ENCODE results near the gene RASSF4.

RASSF4 gene

GRCh38 chr10:44934416-44935200 lies 25.0 kb upstream of the RASSF4 start:
- Histone ChIP-seq H3K27ac (ENCODE audit: extremely low read depth, low read depth, low read length) (no peak overlapping the region), H3K36me3 (ENCODE audit: control insufficient read depth in 2 of 2, insufficient read depth in 1 of 2, low read length in 2 of 2) (no peaks in the 10 kb centered on the region), H3K4me1 (ENCODE audit: control insufficient read depth, insufficient read depth, low read length) (no peaks in the 10 kb centered on the region; the same call in 1 of the 2 replicates), H3K9me3 (ENCODE audit: control insufficient read depth, insufficient read depth, low read depth, low read length) (no peaks in the 10 kb centered on the region), H3K4me3 (ENCODE audit: low read depth, low read length) (no peak overlapping the region)
- ChIA-PET POLR2A (interaction anchor here (1.0 kb wide), 1 partner anchor 44 kb away, joined by 5 read pairs; the partner anchor contains the start of gene DEPP1), CTCF (interaction anchor here (0.6 to 1.5 kb wide), 5 partner anchors 14 to 1783 kb away, joined by 3 to 6 read pairs (median 3); no protein-coding TSS in a partner anchor)
- no peak for TF ChIP-seq KLF8 (tag by site-specific recombination; IDR thresholded peaks at IDR 0.05)

- ChIA-PET CTCF (interaction anchor here (0.6 to 1.5 kb wide), 3 partner anchors 31 to 1784 kb away, joined by 3 to 6 read pairs (median 3); no protein-coding TSS in a partner anchor), POLR2A (interaction anchor here (0.6 to 1.0 kb wide), 2 partner anchors 40 to 44 kb away, joined by 5 read pairs; partner anchors contain the start of gene DEPP1)
- Histone ChIP-seq H3K36me3 (ENCODE audit: control insufficient read depth in 2 of 2, insufficient read depth in 1 of 2, low read length in 2 of 2) (no peaks in the 10 kb centered on the region), H3K4me3 (ENCODE audit: low read depth, low read length) (no peak overlapping the region), H3K27ac (ENCODE audit: extremely low read depth, low read depth, low read length) (no peak overlapping the region), H3K4me1 (ENCODE audit: control insufficient read depth, insufficient read depth, low read length) (no peaks in the 10 kb centered on the region; the same call in 1 of the 2 replicates), H3K9me3 (ENCODE audit: control insufficient read depth, insufficient read depth, low read depth, low read length) (no peaks in the 10 kb centered on the region)
- TF ChIP-seq, protein P1, sequence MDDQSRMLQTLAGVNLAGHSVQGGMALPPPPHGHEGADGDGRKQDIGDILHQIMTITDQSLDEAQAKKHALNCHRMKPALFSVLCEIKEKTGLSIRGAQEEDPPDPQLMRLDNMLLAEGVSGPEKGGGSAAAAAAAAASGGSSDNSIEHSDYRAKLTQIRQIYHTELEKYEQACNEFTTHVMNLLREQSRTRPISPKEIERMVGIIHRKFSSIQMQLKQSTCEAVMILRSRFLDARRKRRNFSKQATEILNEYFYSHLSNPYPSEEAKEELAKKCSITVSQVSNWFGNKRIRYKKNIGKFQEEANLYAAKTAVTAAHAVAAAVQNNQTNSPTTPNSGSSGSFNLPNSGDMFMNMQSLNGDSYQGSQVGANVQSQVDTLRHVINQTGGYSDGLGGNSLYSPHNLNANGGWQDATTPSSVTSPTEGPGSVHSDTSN (CRISPR knock-in tag; IDR thresholded peaks at IDR 0.05), result no peak
- no peak for TF ChIP-seq ZNF221 (tag by site-specific recombination; IDR thresholded peaks at IDR 0.05; ENCODE audit: borderline replicate concordance)
These were observed 24.2 kb upstream of the RASSF4 start for GRCh38 chr10:44935201-44935965.

DNA sequence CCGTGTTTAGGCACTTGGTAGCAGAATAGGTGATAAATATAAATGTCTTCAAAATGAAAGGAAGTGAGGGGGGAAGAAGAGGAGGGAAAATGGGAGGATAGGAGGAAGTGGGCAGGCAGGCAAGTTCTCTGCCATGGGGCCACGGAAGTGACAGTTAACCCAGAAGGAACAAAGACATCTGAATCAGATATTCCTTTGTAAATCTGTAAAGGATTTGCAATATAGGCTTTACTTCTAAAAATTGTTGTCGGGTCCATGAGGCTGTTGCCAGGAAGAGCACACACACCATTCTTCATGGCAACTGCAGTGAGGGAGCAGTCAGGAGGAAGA lies 23.7 kb upstream of the RASSF4 start:
- Histone ChIP-seq H3K36me3 (ENCODE audit: control insufficient read depth in 2 of 2, insufficient read depth in 1 of 2, low read length in 2 of 2) (no peaks in the 10 kb centered on the region), H3K27ac (ENCODE audit: extremely low read depth, low read depth, low read length) (no peak overlapping the region), H3K4me3 (ENCODE audit: low read depth, low read length) (no peak overlapping the region), H3K9me3 (ENCODE audit: control insufficient read depth, insufficient read depth, low read depth, low read length) (no peaks in the 10 kb centered on the region), H3K4me1 (ENCODE audit: control insufficient read depth, insufficient read depth, low read length) (no peaks in the 10 kb centered on the region; the same call in 1 of the 2 replicates)
- TF ChIP-seq ZNF169 (tag by site-specific recombination; IDR thresholded peaks at IDR 0.05), result no peak
- no peak for TF ChIP-seq ZNF223 (tag by site-specific recombination; IDR thresholded peaks at IDR 0.05)
- no peak for TF ChIP-seq REPIN1 (tag by site-specific recombination; IDR thresholded peaks at IDR 0.05; ENCODE audit: low read depth)
- TF ChIP-seq ZIC2 (tag by site-specific recombination; IDR thresholded peaks at IDR 0.05), result no peak
- TF ChIP-seq MYNN (tag by site-specific recombination; IDR thresholded peaks at IDR 0.05; ENCODE audit: borderline replicate concordance), result no peak
- TF ChIP-seq CTCF (tag by site-specific recombination; IDR thresholded peaks at IDR 0.05), result no peak
- no peak for TF ChIP-seq ZNF146 (tag by site-specific recombination; IDR thresholded peaks at IDR 0.05)
- no peak for TF ChIP-seq MEIS1 (CRISPR knock-in tag; IDR thresholded peaks at IDR 0.05; ENCODE audit: borderline replicate concordance)
- TF ChIP-seq ZNF629 (tag by site-specific recombination; IDR thresholded peaks at IDR 0.05), result no peak
- TF ChIP-seq HIC1 (tag by site-specific recombination; IDR thresholded peaks at IDR 0.05), result no peak
- no peak for TF ChIP-seq ZNF449 (tag by site-specific recombination; IDR thresholded peaks at IDR 0.05)
- TF ChIP-seq SETDB1 (IDR thresholded peaks at IDR 0.05; ENCODE audit: insufficient read length, low read length), result no peak
- no peak for TF ChIP-seq KLF9 (tag by site-specific recombination; IDR thresholded peaks at IDR 0.05; ENCODE audit: low read depth)
- no peak for TF ChIP-seq ZNF791 (tag by site-specific recombination; IDR thresholded peaks at IDR 0.05)
- no peak for TF ChIP-seq ZBTB21 (tag by site-specific recombination; IDR thresholded peaks at IDR 0.05)
- CTCF ChIA-PET, result interaction anchor here (0.9 to 1.2 kb wide), 2 partner anchors 30 to 38 kb away, joined by 3 read pairs; no protein-coding TSS in a partner anchor
- POLR2A ChIA-PET, result interaction anchor here (0.6 kb wide), 1 partner anchor 40 kb away, joined by 5 read pairs; no protein-coding TSS in a partner anchor
